OCI-LY3 (cell line): ENCODE results near the gene FAM229A.

Experiments
- CTCF ChIP-seq: fragments of 200-600, 300-600 bp; sonication (generic); IDR thresholded peaks from 2 replicates; pipeline ENCODE4 v1.5.1; 2014; ENCODE audit warnings: antibody characterized with exemption, low read length, low read depth
- EZH2phosphoT487 ChIP-seq: fragments of 200-600 bp; shearing (Covaris generic); IDR thresholded peaks from 2 replicates; pipeline ENCODE4 v1.6.1; 2018; ENCODE audit warnings: antibody characterized with exemption, mixed run types, low read depth

GRCh38 chr1:32311709-32312393, 50.4 kb downstream of the FAM229A start:
- no peak for TF ChIP-seq EZH2phosphoT487
- no peak for TF ChIP-seq CTCF
